HepG2 (cell line): Measurements from ENCODE around the gene CTNND2. TPM values are rescaled to one million over a fixed set of nuclear protein-coding genes. Genes with fewer than 3 reads are reported as not detected.

Experiments
- ATAC-seq: fragments of 200-7000 bp; cut with Tn5 transposase; 3 replicates; pipeline ENCODE4 v1.9.1; 2020; ENCODE audit warnings: mild to moderate bottlenecking, moderate library complexity
- BruUV-seq: library from RNA; stranded (reverse); fragments of 400-500 nt; replicated peaks from 2 replicates; lab custom pipeline; 2021; lab: Mats Ljungman, UMichigan
- CTCF ChIA-PET: fragments of 300-600 bp; formaldehyde crosslinking; extraction: SDS; loops from one replicate; lab custom pipeline; 2021; ENCODE audit warnings: low total read pairs, inconsistent platforms, low intra/inter-chr PET ratio; lab: Yijun Ruan, JAX
- POLR2A ChIA-PET: fragments of 350-600 bp; sonication (Branson Sonifier 250); formaldehyde crosslinking; loops from one replicate; lab custom pipeline; 2020; ENCODE audit warnings: antibody characterized with exemption, inconsistent platforms; lab: Yijun Ruan, JAX
- DNase-seq: peaks from one replicate; pipeline ENCODE4 v3.0.0-alpha.2; 2015; ENCODE audit warnings: low spot score
- FAIRE-seq: peaks from 3 replicates; lab custom pipeline; 2011; peaks lifted over from hg19 to GRCh38; lab: Jason Lieb, UNC
- H2AFZ ChIP-seq: one replicate; pipeline ENCODE4 v1.6.1; 2011; ENCODE audit warnings: low read length, inconsistent platforms
- H3K27ac ChIP-seq: fragments of 300-600 bp; 3 replicates; pipeline ENCODE4 v1.8.0; 2011; ENCODE audit warnings: mixed run types, mild to moderate bottlenecking, mixed read lengths, low read length, inconsistent platforms; ENCODE audit not compliant: insufficient read depth; ENCODE audit errors: extremely low read length
- H3K27me3 ChIP-seq, 2 experiments: fragments of 200-600 bp in 1 of 2; 2 replicates in 1 of 2; 3 replicates in 1 of 2; pipeline versions ENCODE4 v1.6.0 to v1.8.0; 2011; ENCODE audit warnings: low read length in 2 of 2, mild to moderate bottlenecking in 2 of 2, moderate library complexity in 2 of 2, inconsistent platforms in 1 of 2; ENCODE audit not compliant: insufficient read depth in 2 of 2, control insufficient read depth in 1 of 2
- H3K36me3 ChIP-seq, 2 experiments: fragments of 200-600 bp in 1 of 2; replicated peaks in 1 of 2; 2 replicates in 1 of 2; 3 replicates in 1 of 2; pipeline versions ENCODE4 v1.5.1 to v1.8.0; 2011; ENCODE audit warnings: low read length in 2 of 2, inconsistent platforms in 1 of 2; ENCODE audit not compliant: insufficient read depth in 2 of 2, control insufficient read depth in 1 of 2
- H3K4me1 ChIP-seq: 2 replicates; pipeline ENCODE4 v1.5.1; 2012; ENCODE audit warnings: low read length, inconsistent platforms; ENCODE audit not compliant: insufficient read depth
- H3K4me2 ChIP-seq: 2 replicates; pipeline ENCODE4 v1.6.0; 2011; ENCODE audit warnings: low read depth, low read length, inconsistent platforms
- H3K4me3 ChIP-seq, 3 experiments: fragments of 200-600 bp in 1 of 3; sonication (generic), shearing (Covaris generic) in 1 of 3; replicated peaks in 1 of 3; 2 replicates each; pipeline ENCODE4 v1.5.1; 2011 to 2016; ENCODE audit warnings: low read length in 3 of 3, inconsistent platforms in 2 of 3, low read depth in 2 of 3, mild to moderate bottlenecking in 2 of 3, control low read depth in 1 of 3, mixed read lengths in 1 of 3; ENCODE audit not compliant: insufficient read depth in 1 of 3
- H3K79me2 ChIP-seq: one replicate; pipeline ENCODE4 v1.6.1; 2011; ENCODE audit warnings: low read length, inconsistent platforms; ENCODE audit not compliant: insufficient read depth
- H3K9ac ChIP-seq: 2 replicates; pipeline ENCODE4 v1.6.0; 2011; ENCODE audit warnings: mild to moderate bottlenecking, low read depth, low read length, inconsistent platforms; ENCODE audit not compliant: insufficient read depth
- H3K9me3 ChIP-seq: 2 replicates; pipeline ENCODE4 v1.5.1; 2012; ENCODE audit warnings: mild to moderate bottlenecking, low read length
- H4K20me1 ChIP-seq: 2 replicates; pipeline ENCODE4 v1.6.0; 2011; ENCODE audit warnings: inconsistent platforms, mild to moderate bottlenecking, low read length, moderate library complexity; ENCODE audit not compliant: insufficient read depth
- ARHGAP35 ChIP-seq: sonication (generic); formaldehyde crosslinking; IDR thresholded peaks from 2 replicates; pipeline ENCODE4 v1.9.0; 2022; ENCODE audit warnings: mild to moderate bottlenecking, inconsistent platforms, moderate library complexity, missing genetic modification reagents, borderline replicate concordance
- ATF5 ChIP-seq: sonication (generic); formaldehyde crosslinking; IDR thresholded peaks from 2 replicates; pipeline ENCODE4 v1.4.0; 2020; ENCODE audit warnings: mild to moderate bottlenecking, low read depth, missing genetic modification reagents
- DNMT3B ChIP-seq: conservative IDR thresholded peaks from 2 replicates; pipeline ENCODE4 v1.6.1; 2016; ENCODE audit warnings: missing biosample characterization, control low read depth
- GATAD1 ChIP-seq: IDR thresholded peaks from 2 replicates; pipeline ENCODE4 v1.6.1; 2016; ENCODE audit warnings: missing genetic modification reagents, missing compliant biosample characterization
- KLF12 ChIP-seq: sonication (generic); formaldehyde crosslinking; IDR thresholded peaks from 2 replicates; pipeline ENCODE4 v1.4.0; 2020; ENCODE audit warnings: missing genetic modification reagents, borderline replicate concordance
- MAFK ChIP-seq, 2 experiments: IDR thresholded peaks in 1 of 2; conservative IDR thresholded peaks in 1 of 2; 2 replicates each; pipeline ENCODE4 v1.6.1; 2011; ENCODE audit warnings: improper control_type of control experiment in 2 of 2, low read length in 2 of 2
- NFE2L1 ChIP-seq: sonication (generic); formaldehyde crosslinking; IDR thresholded peaks from 2 replicates; pipeline ENCODE4 v1.4.0; 2020; ENCODE audit warnings: missing genetic modification reagents, mild to moderate bottlenecking, borderline replicate concordance
- PRMT3 ChIP-seq: sonication (generic); formaldehyde crosslinking; IDR thresholded peaks from 2 replicates; pipeline ENCODE4 v1.8.1; 2022; ENCODE audit warnings: low read depth, mild to moderate bottlenecking, moderate library complexity, missing genetic modification reagents, borderline replicate concordance
- RELA ChIP-seq: sonication (generic); formaldehyde crosslinking; IDR thresholded peaks from 2 replicates; pipeline ENCODE4 v1.4.0; 2020; ENCODE audit warnings: missing genetic modification reagents
- SOX13 ChIP-seq, 3 experiments: fragments of 450-650 bp in 1 of 3; sonication (generic) in 1 of 3; formaldehyde crosslinking in 1 of 3; IDR thresholded peaks in 2 of 3; conservative IDR thresholded peaks in 1 of 3; 2 replicates each; pipeline versions ENCODE4 v1.5.0 to v1.6.1; 2016 to 2020; ENCODE audit warnings: antibody characterized with exemption in 1 of 3, mild to moderate bottlenecking in 1 of 3, missing compliant biosample characterization in 1 of 3, missing genetic modification reagents in 1 of 3, moderate library complexity in 1 of 3
- ZNF253 ChIP-seq: sonication (generic); formaldehyde crosslinking; IDR thresholded peaks from 2 replicates; pipeline ENCODE4 v1.8.0; 2022; ENCODE audit warnings: mild to moderate bottlenecking, missing genetic modification reagents, borderline replicate concordance
- ZNF343 ChIP-seq: sonication (generic); formaldehyde crosslinking; IDR thresholded peaks from 2 replicates; pipeline ENCODE4 v1.4.0; 2020; ENCODE audit warnings: mild to moderate bottlenecking, missing genetic modification reagents
- ZNF513 ChIP-seq: sonication (generic); formaldehyde crosslinking; conservative IDR thresholded peaks from 2 replicates; pipeline ENCODE4 v1.5.0; 2020; ENCODE audit warnings: missing genetic modification reagents
- ZNF552 ChIP-seq: sonication (generic); formaldehyde crosslinking; IDR thresholded peaks from 2 replicates; pipeline ENCODE4 v1.9.0; 2022; ENCODE audit warnings: missing genetic modification reagents, mild to moderate bottlenecking, borderline replicate concordance
- WGBS: methylation state at CpG from one replicate; pipeline ENCODE4 v1.1.6; 2017; ENCODE audit warnings: low lambda C conversion rate; 5-methylcytosine and 5-hydroxymethylcytosine counted together
- in situ Hi-C: cut with HindIII; loops from 2 replicates; pipeline ENCODE4 v1.10.0; 2017; ENCODE audit warnings: low pct_unique_long_range_greater_than_20kb; ENCODE audit not compliant: extremely low pct_ligation_motif_present
- intact Hi-C: fragments of 100-400 bp; cut with micrococcal nuclease; formaldehyde crosslinking; loops from one replicate; pipeline ENCODE4 v1.10.0; 2022; ENCODE audit not compliant: unreplicated experiment
- polyA plus RNA-seq, 8 experiments: library from polyadenylated mRNA; depleted of rRNA in 3 of 8; stranded (reverse) in 7 of 8; unstranded in 1 of 8; fragments of >200 nt; fragmentation: Illumina TruSeq in 4 of 8; extraction: Trizol in 4 of 8; gene quantifications; 2 replicates each; pipeline versions ENCODE4 v1.2.1 to v1.2.3, GENCODE V29; 2011 to 2016; ENCODE audit warnings: low read depth in 4 of 8, missing spikeins in 1 of 8, mixed read lengths in 1 of 8; ENCODE audit not compliant: insufficient read depth in 1 of 8
- total RNA-seq, 5 experiments: library from RNA; depleted of rRNA; stranded (reverse); fragments of >200 nt; fragmentation: Illumina TruSeq; extraction: Trizol; gene quantifications; 2 replicates each; pipeline ENCODE4 v1.2.3, GENCODE V29; 2016; ENCODE audit warnings: low read depth in 1 of 5
- TF ChIP-seq, protein P1 (sequence below): IDR thresholded peaks from 2 replicates; pipeline ENCODE4 v1.6.1; 2016
- TF ChIP-seq, protein P2 (sequence below): sonication (generic); formaldehyde crosslinking; IDR thresholded peaks from 2 replicates; pipeline ENCODE4 v1.4.0; 2020; ENCODE audit warnings: low read depth, mild to moderate bottlenecking, missing genetic modification reagents

Gene CTNND2
- total and polyA plus RNA-seq, 2 of the 13 experiments (the other 11 are each of a cell fraction or from before 2014, with no cell fraction given) = not detected

- Histone ChIP-seq H3K27ac (peak overlapping the region; percentile 82), H2AFZ (no peak overlapping the region), H3K4me3 (no peak overlapping the region), H3K9ac (no peak overlapping the region), H3K4me1 (peaks cover 70% of the 10 kb centered on the region), H3K36me3 (no peaks in the 10 kb centered on the region), H3K79me2 (no peaks in the 10 kb centered on the region), H3K9me3 (peaks cover 30% of the 10 kb centered on the region), H3K4me2 (no peak overlapping the region), H4K20me1 (no peaks in the 10 kb centered on the region), H3K27me3 (no peaks in the 10 kb centered on the region)
- DNase-seq (peak; percentile 13), ATAC-seq (no peak), FAIRE-seq (no peak)
- in situ Hi-C loops (no loop called here), intact Hi-C loops (no loop called here)
- ChIA-PET POLR2A (no interaction called here), CTCF (no interaction called here)
- TF ChIP-seq ZNF343 (CRISPR knock-in tag) (no peak), NFE2L1 (no peak), PRMT3 (CRISPR knock-in tag) (no peak), RELA (no peak), KLF12 (CRISPR knock-in tag) (no peak), MAFK (conservative IDR thresholded peaks at IDR 0.05 in 1 of 2, IDR thresholded peaks at IDR 0.05 in 1 of 2; ENCODE audit: low read length in 2 of 2) (0 out of 4 replicates have a peak, but pooled peaks of 1 of the 2 experiments have one; percentile 19), ZNF253 (no peak)
- WGBS = 72% methylated on average over 2 of the region's 2 CpGs
- no TSS peak for BruUV-seq
These were observed 310.2 kb downstream of the CTNND2 start for GRCh38 chr5:11594021-11594420.

DNA sequence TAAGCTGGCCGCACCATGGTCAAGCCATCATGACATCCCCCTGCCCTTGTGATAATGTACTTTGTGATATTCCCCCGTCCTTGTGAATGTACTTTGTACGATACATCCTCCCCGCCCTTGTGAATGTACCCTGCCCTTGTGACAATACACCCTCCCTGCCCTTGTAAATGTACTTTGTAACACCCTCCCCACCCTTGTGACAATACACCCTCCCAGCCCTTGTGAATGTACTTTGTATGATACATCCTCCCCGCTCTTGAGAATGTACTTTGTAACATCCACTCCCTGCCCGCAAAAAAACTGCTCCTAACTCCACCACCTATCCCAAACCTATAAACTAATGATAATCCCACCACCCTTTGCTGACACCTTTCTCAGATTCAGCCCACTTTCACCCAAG, 313.8 kb downstream of the CTNND2 start:
- Histone ChIP-seq H4K20me1 (no peaks in the 10 kb centered on the region), H3K4me3 (no peak overlapping the region), H3K9me3 (peaks cover 26% of the 10 kb centered on the region), H2AFZ (no peak overlapping the region), H3K27me3 (no peaks in the 10 kb centered on the region), H3K27ac (no peak overlapping the region), H3K4me2 (no peak overlapping the region), H3K4me1 (peaks cover 38% of the 10 kb centered on the region), H3K9ac (no peak overlapping the region), H3K79me2 (no peaks in the 10 kb centered on the region), H3K36me3 (no peaks in the 10 kb centered on the region)
- FAIRE-seq = no peak
- no peak for DNase-seq
- no peak for ATAC-seq
- intact Hi-C loops (no loop called here), in situ Hi-C loops (no loop called here)
- 89% methylated on average over 6 of the region's 6 CpGs for WGBS
- CTCF ChIA-PET = no interaction called here
- POLR2A ChIA-PET = no interaction called here
- BruUV-seq = no TSS peak
- TF ChIP-seq ZNF513 = no peak
- no peak for TF ChIP-seq SOX13 (IDR thresholded peaks at IDR 0.05)
- no peak for TF ChIP-seq SOX13 (CRISPR knock-in tag; conservative IDR thresholded peaks at IDR 0.05 in 1 of 2, IDR thresholded peaks at IDR 0.05 in 1 of 2)
- no peak for TF ChIP-seq ATF5 (CRISPR knock-in tag)
- no peak for TF ChIP-seq ZNF552 (CRISPR knock-in tag)
- no peak for TF ChIP-seq DNMT3B (CRISPR knock-in tag)
- TF ChIP-seq GATAD1 = no peak
- TF ChIP-seq, protein P1, sequence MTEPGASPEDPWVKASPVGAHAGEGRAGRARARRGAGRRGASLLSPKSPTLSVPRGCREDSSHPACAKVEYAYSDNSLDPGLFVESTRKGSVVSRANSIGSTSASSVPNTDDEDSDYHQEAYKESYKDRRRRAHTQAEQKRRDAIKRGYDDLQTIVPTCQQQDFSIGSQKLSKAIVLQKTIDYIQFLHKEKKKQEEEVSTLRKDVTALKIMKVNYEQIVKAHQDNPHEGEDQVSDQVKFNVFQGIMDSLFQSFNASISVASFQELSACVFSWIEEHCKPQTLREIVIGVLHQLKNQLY = no peak
- TF ChIP-seq, protein P2, sequence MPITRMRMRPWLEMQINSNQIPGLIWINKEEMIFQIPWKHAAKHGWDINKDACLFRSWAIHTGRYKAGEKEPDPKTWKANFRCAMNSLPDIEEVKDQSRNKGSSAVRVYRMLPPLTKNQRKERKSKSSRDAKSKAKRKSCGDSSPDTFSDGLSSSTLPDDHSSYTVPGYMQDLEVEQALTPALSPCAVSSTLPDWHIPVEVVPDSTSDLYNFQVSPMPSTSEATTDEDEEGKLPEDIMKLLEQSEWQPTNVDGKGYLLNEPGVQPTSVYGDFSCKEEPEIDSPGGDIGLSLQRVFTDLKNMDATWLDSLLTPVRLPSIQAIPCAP (CRISPR knock-in tag) = no peak
- no peak for TF ChIP-seq ARHGAP35
